ENCODE measurements around the gene RANBP17. TPM values are rescaled to one million over a fixed set of nuclear protein-coding genes. Genes with fewer than 3 reads are reported as not detected.

Gene RANBP17
- total RNA-seq, 1 experiment from 2014 or later, result not detected

DNA sequence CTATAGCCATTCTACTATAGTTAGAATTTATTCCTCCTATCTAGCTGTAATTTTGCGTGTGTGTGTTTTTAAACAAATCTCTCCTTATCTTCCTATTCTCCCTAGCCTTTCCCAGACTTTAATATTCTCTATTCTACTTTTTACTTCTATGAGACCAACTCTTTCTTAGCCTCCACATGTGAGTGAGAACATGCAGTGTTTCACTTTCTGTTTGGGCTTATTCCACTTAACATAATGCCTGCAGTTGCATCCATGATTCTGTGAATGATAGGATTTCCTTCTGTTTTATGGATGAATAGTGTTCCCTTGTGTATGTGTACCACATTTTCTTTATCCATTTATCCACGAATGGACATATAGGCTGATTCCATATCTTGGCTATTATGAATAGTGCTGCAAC is 254.9 kb downstream of the RANBP17 start:
- ChIA-PET POLR2A (ENCODE audit: low non-redundant PET) (no interaction called here), CTCF (no interaction called here)
- H3K27me3 ChIP-seq (replicated peaks; ENCODE audit: insufficient read depth, low read depth, low read length, poor library complexity), result no peaks in the 10 kb centered on the region
- H3K4me3 ChIP-seq (ENCODE audit: low read depth, low read length, poor library complexity, severe bottlenecking), result no peak overlapping the region
- H3K36me3 ChIP-seq (ENCODE audit: insufficient read depth, low read length, poor library complexity, severe bottlenecking), result no peaks in the 10 kb centered on the region
- BruUV-seq (replicated peaks), result no TSS peak
- H3K4me1 ChIP-seq (ENCODE audit: insufficient read depth, low read length, poor library complexity, severe bottlenecking), result no peaks in the 10 kb centered on the region
- no peaks in the 10 kb centered on the region for H3K9me3 ChIP-seq (ENCODE audit: low read depth, low read length, poor library complexity, severe bottlenecking)
- H3K27ac ChIP-seq (ENCODE audit: low read depth, low read length, poor library complexity, severe bottlenecking), result no peak overlapping the region
- TF ChIP-seq, protein P1, sequence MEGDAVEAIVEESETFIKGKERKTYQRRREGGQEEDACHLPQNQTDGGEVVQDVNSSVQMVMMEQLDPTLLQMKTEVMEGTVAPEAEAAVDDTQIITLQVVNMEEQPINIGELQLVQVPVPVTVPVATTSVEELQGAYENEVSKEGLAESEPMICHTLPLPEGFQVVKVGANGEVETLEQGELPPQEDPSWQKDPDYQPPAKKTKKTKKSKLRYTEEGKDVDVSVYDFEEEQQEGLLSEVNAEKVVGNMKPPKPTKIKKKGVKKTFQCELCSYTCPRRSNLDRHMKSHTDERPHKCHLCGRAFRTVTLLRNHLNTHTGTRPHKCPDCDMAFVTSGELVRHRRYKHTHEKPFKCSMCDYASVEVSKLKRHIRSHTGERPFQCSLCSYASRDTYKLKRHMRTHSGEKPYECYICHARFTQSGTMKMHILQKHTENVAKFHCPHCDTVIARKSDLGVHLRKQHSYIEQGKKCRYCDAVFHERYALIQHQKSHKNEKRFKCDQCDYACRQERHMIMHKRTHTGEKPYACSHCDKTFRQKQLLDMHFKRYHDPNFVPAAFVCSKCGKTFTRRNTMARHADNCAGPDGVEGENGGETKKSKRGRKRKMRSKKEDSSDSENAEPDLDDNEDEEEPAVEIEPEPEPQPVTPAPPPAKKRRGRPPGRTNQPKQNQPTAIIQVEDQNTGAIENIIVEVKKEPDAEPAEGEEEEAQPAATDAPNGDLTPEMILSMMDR (conservative IDR thresholded peaks at IDR 0.05; ENCODE audit: low read depth, low read length), result no peak
- TF ChIP-seq EZH2 (IDR thresholded peaks at IDR 0.05; ENCODE audit: borderline replicate concordance, low read depth, low read length, poor library complexity, severe bottlenecking), result no peak
- DNase-seq (ENCODE audit: low spot score), result no peak
- intact Hi-C loops (cut with micrococcal nuclease; ENCODE audit: unreplicated experiment), result no loop called here

DNA sequence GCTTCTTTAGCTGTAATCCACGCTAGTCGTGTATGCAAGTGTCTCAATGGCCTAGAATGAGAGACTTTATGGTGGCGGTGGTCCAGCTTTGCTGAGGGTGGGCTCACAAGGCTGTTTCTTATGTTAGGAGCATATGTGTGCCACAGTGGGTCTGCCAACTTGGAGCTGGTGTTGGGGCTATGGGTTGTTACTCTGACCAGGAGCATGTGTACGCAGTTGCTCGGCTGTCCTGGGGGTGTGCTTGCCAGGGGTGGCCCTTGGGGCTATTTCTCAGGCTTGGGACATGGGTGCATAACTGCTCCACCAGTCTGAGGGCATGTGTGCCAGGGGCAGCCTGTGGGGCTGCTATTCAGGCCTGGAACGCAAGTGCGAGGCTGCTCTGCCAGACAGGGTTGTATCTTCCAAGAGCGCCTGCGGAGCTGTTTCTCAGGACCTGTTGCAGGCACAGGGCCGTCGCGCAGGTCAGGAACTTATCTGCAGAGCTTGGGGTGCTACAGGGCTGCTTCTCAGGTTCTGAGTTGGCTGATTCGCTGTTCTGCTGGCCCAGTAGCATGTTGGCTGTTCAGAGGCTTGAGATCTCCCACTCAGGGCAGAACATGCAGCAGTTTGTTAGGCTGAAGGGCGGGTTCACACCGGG is 259.3 kb downstream of the RANBP17 start:
- H3K9me3 ChIP-seq (ENCODE audit: low read depth, low read length, poor library complexity, severe bottlenecking), result no peaks in the 10 kb centered on the region
- POLR2A ChIA-PET (ENCODE audit: low non-redundant PET), result no interaction called here
- no peak overlapping the region for H3K27ac ChIP-seq (ENCODE audit: low read depth, low read length, poor library complexity, severe bottlenecking)
- no peaks in the 10 kb centered on the region for H3K27me3 ChIP-seq (replicated peaks; ENCODE audit: insufficient read depth, low read depth, low read length, poor library complexity)
- TF ChIP-seq, protein P1 (conservative IDR thresholded peaks at IDR 0.05; ENCODE audit: low read depth, low read length), result no peak
- no peak for TF ChIP-seq EZH2 (IDR thresholded peaks at IDR 0.05; ENCODE audit: borderline replicate concordance, low read depth, low read length, poor library complexity, severe bottlenecking)
- no peak overlapping the region for H3K4me3 ChIP-seq (ENCODE audit: low read depth, low read length, poor library complexity, severe bottlenecking)
- intact Hi-C loops (cut with micrococcal nuclease; ENCODE audit: unreplicated experiment), result no loop called here
- H3K36me3 ChIP-seq (ENCODE audit: insufficient read depth, low read length, poor library complexity, severe bottlenecking), result no peaks in the 10 kb centered on the region
- no peaks in the 10 kb centered on the region for H3K4me1 ChIP-seq (ENCODE audit: insufficient read depth, low read length, poor library complexity, severe bottlenecking)
- CTCF ChIA-PET, result no interaction called here
- no TSS peak for BruUV-seq (replicated peaks)
- DNase-seq (ENCODE audit: low spot score), result no peak

- CTCF ChIA-PET, result no interaction called here
These were observed 259.8 kb downstream of the RANBP17 start for GRCh38 chr5:171121638-171122037.

More at GRCh38 chr5:171121638-171122037, 259.8 kb downstream of the RANBP17 start:
- no TSS peak for BruUV-seq (replicated peaks)
- Histone ChIP-seq H3K27ac (ENCODE audit: low read depth, low read length, poor library complexity, severe bottlenecking) (no peak overlapping the region), H3K9me3 (ENCODE audit: low read depth, low read length, poor library complexity, severe bottlenecking) (no peaks in the 10 kb centered on the region), H3K36me3 (ENCODE audit: insufficient read depth, low read length, poor library complexity, severe bottlenecking) (no peaks in the 10 kb centered on the region), H3K27me3 (replicated peaks; ENCODE audit: insufficient read depth, low read depth, low read length, poor library complexity) (no peaks in the 10 kb centered on the region), H3K4me1 (ENCODE audit: insufficient read depth, low read length, poor library complexity, severe bottlenecking) (no peaks in the 10 kb centered on the region), H3K4me3 (ENCODE audit: low read depth, low read length, poor library complexity, severe bottlenecking) (no peak overlapping the region)
- no peak for DNase-seq (ENCODE audit: low spot score)
- TF ChIP-seq, protein P1 (conservative IDR thresholded peaks at IDR 0.05; ENCODE audit: low read depth, low read length), result no peak
- no peak for TF ChIP-seq EZH2 (IDR thresholded peaks at IDR 0.05; ENCODE audit: borderline replicate concordance, low read depth, low read length, poor library complexity, severe bottlenecking)
- intact Hi-C loops (cut with micrococcal nuclease; ENCODE audit: unreplicated experiment), result no loop called here
- POLR2A ChIA-PET (ENCODE audit: low non-redundant PET), result no interaction called here

Measured in A673 (cell line).